ENCODE results near the gene RUNX1.

GRCh38 chr21:34974162-34974981 lies 74.7 kb downstream of the RUNX1 start:
- TF ChIP-seq POLR2A (IDR thresholded peaks at IDR 0.05) (no peak), CTCF (IDR thresholded peaks at IDR 0.05) (no peak), POLR2AphosphoS5 (IDR thresholded peaks at IDR 0.05) (no peak)
